Measurements from ENCODE around the gene TMPRSS6.

Gene TMPRSS6

DNA sequence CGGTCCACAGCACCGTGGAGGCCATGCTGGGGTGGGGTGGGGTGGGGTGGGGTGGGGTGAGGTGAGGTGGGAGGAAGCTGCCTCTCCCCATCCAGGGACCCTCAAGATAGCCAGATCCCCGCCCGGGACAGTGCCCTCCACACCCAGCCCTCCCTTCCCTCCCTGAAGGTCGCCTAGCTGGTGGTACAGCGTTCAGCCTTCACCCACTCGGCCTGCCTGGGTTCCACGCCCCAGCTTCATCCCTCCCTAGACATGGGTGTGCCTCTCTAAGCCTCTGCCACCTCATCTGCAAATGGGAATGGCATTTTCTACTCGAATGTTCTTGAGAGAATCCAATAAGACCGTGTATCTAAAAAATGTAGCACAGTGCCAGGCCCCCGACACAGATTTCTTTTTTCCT is 40.2 kb downstream of the TMPRSS6 start:
- Histone ChIP-seq H3K9me3 (ENCODE audit: insufficient read depth, low read length) (no peaks in the 10 kb centered on the region), H3K27ac (ENCODE audit: low read depth, low read length) (no peak overlapping the region), H4K20me1 (ENCODE audit: low read depth, low read length) (no peaks in the 10 kb centered on the region), H3K27me3 (ENCODE audit: low read length) (no peaks in the 10 kb centered on the region), H3K36me3 (ENCODE audit: low read length) (no peaks in the 10 kb centered on the region), H3K4me3 (ENCODE audit: insufficient read depth, low read length, poor library complexity, severe bottlenecking) (no peak overlapping the region), H3K9me2 (replicated peaks; ENCODE audit: insufficient read depth, low read length) (no peaks in the 10 kb centered on the region), H3K9ac (ENCODE audit: low read length) (no peak overlapping the region), H3F3A (ENCODE audit: insufficient read depth) (no peaks in the 10 kb centered on the region), H3K4me2 (ENCODE audit: low read depth, low read length, poor library complexity, severe bottlenecking) (no peak overlapping the region), H2AFZ (ENCODE audit: low read depth, low read length, severe bottlenecking) (no peak overlapping the region), H3K79me2 (ENCODE audit: insufficient read depth, low read length) (no peaks in the 10 kb centered on the region)
- TF ChIP-seq EZH2phosphoT487 (conservative IDR thresholded peaks at IDR 0.05; ENCODE audit: low read length): no peak
- TF ChIP-seq, protein P1, sequence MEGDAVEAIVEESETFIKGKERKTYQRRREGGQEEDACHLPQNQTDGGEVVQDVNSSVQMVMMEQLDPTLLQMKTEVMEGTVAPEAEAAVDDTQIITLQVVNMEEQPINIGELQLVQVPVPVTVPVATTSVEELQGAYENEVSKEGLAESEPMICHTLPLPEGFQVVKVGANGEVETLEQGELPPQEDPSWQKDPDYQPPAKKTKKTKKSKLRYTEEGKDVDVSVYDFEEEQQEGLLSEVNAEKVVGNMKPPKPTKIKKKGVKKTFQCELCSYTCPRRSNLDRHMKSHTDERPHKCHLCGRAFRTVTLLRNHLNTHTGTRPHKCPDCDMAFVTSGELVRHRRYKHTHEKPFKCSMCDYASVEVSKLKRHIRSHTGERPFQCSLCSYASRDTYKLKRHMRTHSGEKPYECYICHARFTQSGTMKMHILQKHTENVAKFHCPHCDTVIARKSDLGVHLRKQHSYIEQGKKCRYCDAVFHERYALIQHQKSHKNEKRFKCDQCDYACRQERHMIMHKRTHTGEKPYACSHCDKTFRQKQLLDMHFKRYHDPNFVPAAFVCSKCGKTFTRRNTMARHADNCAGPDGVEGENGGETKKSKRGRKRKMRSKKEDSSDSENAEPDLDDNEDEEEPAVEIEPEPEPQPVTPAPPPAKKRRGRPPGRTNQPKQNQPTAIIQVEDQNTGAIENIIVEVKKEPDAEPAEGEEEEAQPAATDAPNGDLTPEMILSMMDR (IDR thresholded peaks at IDR 0.05; ENCODE audit: insufficient read depth, low read length, poor library complexity, severe bottlenecking): no peak

DNA sequence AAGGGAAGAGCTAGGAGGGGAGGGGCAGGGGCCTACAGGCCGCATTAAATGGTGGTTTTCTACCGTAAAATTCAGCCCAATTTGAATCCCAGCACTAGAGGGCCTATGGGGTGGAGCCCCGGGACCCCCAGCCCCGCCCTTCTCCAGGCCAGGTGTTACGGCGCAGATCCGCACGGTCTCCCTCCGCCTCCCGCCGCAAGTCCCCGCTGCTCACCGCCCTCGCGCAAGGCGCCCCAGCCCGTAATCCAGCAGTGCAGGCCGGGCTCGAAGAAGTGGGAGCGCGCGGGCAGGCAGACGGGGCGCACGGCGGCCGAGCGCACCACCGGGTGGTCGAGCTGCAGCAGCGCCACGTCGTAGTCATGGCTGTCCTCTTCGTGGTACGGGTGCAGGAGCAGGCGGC is 40.7 kb downstream of the TMPRSS6 start:
- Histone ChIP-seq H3K4me2 (ENCODE audit: low read depth, low read length, poor library complexity, severe bottlenecking) (no peak overlapping the region), H3K27ac (ENCODE audit: low read depth, low read length) (no peak overlapping the region), H3K27me3 (ENCODE audit: low read length) (no peaks in the 10 kb centered on the region), H3F3A (ENCODE audit: insufficient read depth) (no peaks in the 10 kb centered on the region), H3K36me3 (ENCODE audit: low read length) (no peaks in the 10 kb centered on the region), H4K20me1 (ENCODE audit: low read depth, low read length) (no peaks in the 10 kb centered on the region), H3K9me2 (replicated peaks; ENCODE audit: insufficient read depth, low read length) (no peaks in the 10 kb centered on the region), H3K9me3 (ENCODE audit: insufficient read depth, low read length) (no peaks in the 10 kb centered on the region), H3K79me2 (ENCODE audit: insufficient read depth, low read length) (no peaks in the 10 kb centered on the region), H3K9ac (ENCODE audit: low read length) (no peak overlapping the region), H3K4me3 (ENCODE audit: insufficient read depth, low read length, poor library complexity, severe bottlenecking) (no peak overlapping the region), H2AFZ (ENCODE audit: low read depth, low read length, severe bottlenecking) (no peak overlapping the region)
- TF ChIP-seq, protein P1 (IDR thresholded peaks at IDR 0.05; ENCODE audit: insufficient read depth, low read length, poor library complexity, severe bottlenecking): no peak
- no peak for TF ChIP-seq EZH2phosphoT487 (conservative IDR thresholded peaks at IDR 0.05; ENCODE audit: low read length)

DNA sequence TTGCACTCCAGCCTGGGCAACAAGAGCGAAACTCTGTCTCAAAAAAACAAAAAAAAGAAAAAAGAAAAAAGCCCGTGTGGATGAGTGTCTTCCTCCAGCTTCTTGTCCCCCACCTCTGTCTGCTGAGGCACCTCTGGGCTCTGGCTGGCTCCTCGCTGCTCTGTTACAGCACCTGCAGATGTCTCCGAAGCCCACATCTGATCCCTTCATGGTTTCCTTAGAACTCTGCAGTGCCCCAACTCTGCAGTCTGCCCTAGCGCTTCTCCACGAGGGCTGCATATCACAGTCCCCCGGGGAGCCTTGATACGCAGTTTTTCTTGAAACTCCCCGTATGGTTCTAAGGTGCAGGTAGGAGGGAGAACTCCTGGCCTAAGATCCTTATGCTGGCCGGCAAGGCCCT is 42.1 kb downstream of the TMPRSS6 start:
- Histone ChIP-seq H3K36me3 (ENCODE audit: low read length) (no peaks in the 10 kb centered on the region), H3K27me3 (ENCODE audit: low read length) (no peaks in the 10 kb centered on the region), H3K9ac (ENCODE audit: low read length) (no peak overlapping the region), H3K9me2 (replicated peaks; ENCODE audit: insufficient read depth, low read length) (no peaks in the 10 kb centered on the region), H3K9me3 (ENCODE audit: insufficient read depth, low read length) (no peaks in the 10 kb centered on the region), H2AFZ (ENCODE audit: low read depth, low read length, severe bottlenecking) (no peak overlapping the region), H3K4me3 (ENCODE audit: insufficient read depth, low read length, poor library complexity, severe bottlenecking) (no peak overlapping the region), H3K27ac (ENCODE audit: low read depth, low read length) (no peak overlapping the region), H3K79me2 (ENCODE audit: insufficient read depth, low read length) (no peaks in the 10 kb centered on the region), H4K20me1 (ENCODE audit: low read depth, low read length) (no peaks in the 10 kb centered on the region), H3K4me2 (ENCODE audit: low read depth, low read length, poor library complexity, severe bottlenecking) (no peak overlapping the region), H3F3A (ENCODE audit: insufficient read depth) (no peaks in the 10 kb centered on the region)
- no peak for TF ChIP-seq EZH2phosphoT487 (conservative IDR thresholded peaks at IDR 0.05; ENCODE audit: low read length)
- TF ChIP-seq, protein P1 (IDR thresholded peaks at IDR 0.05; ENCODE audit: insufficient read depth, low read length, poor library complexity, severe bottlenecking): no peak

Data from SU-DHL-6 (cell line).